Spleen (tissue), 11 donors: ENCODE measurements around the gene KRT79. TPM values are rescaled to one million over a fixed set of nuclear protein-coding genes. Genes with fewer than 3 reads are reported as not detected.
A peak's percentile ranks its signal among the peaks of the same experiment; 100 is the strongest.

Source experiments
- DNase-seq: peaks from one replicate; pipeline ENCODE4 v3.0.0-alpha.2; 2020
- H3K27ac ChIP-seq, 8 donors: fragments of 200-600 bp; sonication (generic) in 7 of 8; 1 replicate in 4 of 8; 2 replicates in 4 of 8; pipeline versions ENCODE4 v1.5.0 to v1.8.0; 2016 to 2021; ENCODE audit warnings: inconsistent platforms in 4 of 8, mild to moderate bottlenecking in 4 of 8, moderate library complexity in 1 of 8
- H3K27me3 ChIP-seq, 7 donors: fragments of 200-600 bp; sonication (generic) in 6 of 7; replicated peaks in 1 of 7; 1 replicate in 4 of 7; 2 replicates in 3 of 7; pipeline versions ENCODE4 v1.5.0 to v1.8.0; 2016 to 2021; ENCODE audit warnings: inconsistent platforms in 3 of 7, mild to moderate bottlenecking in 1 of 7
- H3K36me3 ChIP-seq, 6 donors: fragments of 200-600 bp; sonication (generic) in 5 of 6; 1 replicate in 4 of 6; 2 replicates in 2 of 6; pipeline versions ENCODE4 v1.5.0 to v1.8.0; 2016 to 2021; ENCODE audit warnings: inconsistent platforms in 2 of 6
- H3K4me1 ChIP-seq, 6 donors: fragments of 200-600 bp; sonication (generic) in 5 of 6; 1 replicate in 3 of 6; 2 replicates in 3 of 6; pipeline versions ENCODE4 v1.5.0 to v1.8.0; 2016 to 2021; ENCODE audit warnings: inconsistent platforms in 3 of 6
- H3K4me3 ChIP-seq, 8 donors: fragments of 200-600 bp; sonication (generic) in 7 of 8; 1 replicate in 4 of 8; 2 replicates in 4 of 8; pipeline versions ENCODE4 v1.5.0 to v1.8.0; 2016 to 2021; ENCODE audit warnings: inconsistent platforms in 4 of 8, mild to moderate bottlenecking in 4 of 8, moderate library complexity in 2 of 8
- H3K9me3 ChIP-seq, 8 donors: fragments of 200-600 bp; sonication (generic) in 7 of 8; 1 replicate in 4 of 8; 2 replicates in 4 of 8; pipeline versions ENCODE4 v1.5.0 to v1.8.0; 2016 to 2021; ENCODE audit warnings: inconsistent platforms in 4 of 8
- POLR2A ChIP-seq, 3 donors: fragments of 450-650 bp; IDR thresholded peaks; one replicate each; pipeline ENCODE4 v1.5.1; 2017; ENCODE audit warnings: antibody characterized with exemption in 3 of 3, mild to moderate bottlenecking in 1 of 3
- POLR2AphosphoS5 ChIP-seq, 3 donors: sonication (generic); formaldehyde crosslinking; IDR thresholded peaks; one replicate each; pipeline ENCODE4 v1.5.1; 2017; ENCODE audit warnings: antibody characterized with exemption in 3 of 3
- WGBS, 5 donors: extraction: QIAGEN DNeasy Blood & Tissue Kit in 3 of 5; methylation state at CpG; one replicate each; pipeline versions ENCODE4 v1.1.5 to v1.1.7; 2013 to 2018; 5-methylcytosine and 5-hydroxymethylcytosine counted together
- intact Hi-C: fragments of 100-400 bp; cut with DNase I; formaldehyde crosslinking; loops from one replicate; pipeline ENCODE4 v1.15.0; 2023; ENCODE audit warnings: low total_unique reads
- polyA plus RNA-seq, 3 donors: library from polyadenylated mRNA; stranded (reverse); fragments of 200-250 nt; gene quantifications; one replicate each; pipeline ENCODE4 v1.2.1, GENCODE V29; 2013
- total RNA-seq, 7 donors: library from RNA; depleted of rRNA in 3 of 7; stranded (reverse); fragments of >200 nt in 3 of 7; fragmentation: NEBNext Ultra II Directional in 4 of 7; extraction: Animal tissue kit (Norgen Biotek cat#: 25700) in 4 of 7; gene quantifications; one replicate each; pipeline versions ENCODE4 v1.1.0 to v1.2.1, GENCODE V29; 2016 to 2021
- TF ChIP-seq, protein P1 (sequence below), 11 experiments: fragments of 200-600 bp in 7 of 11; fragments of 450-650 bp in 4 of 11; sonication (generic) in 4 of 11; IDR thresholded peaks in 8 of 11; conservative IDR thresholded peaks in 3 of 11; 1 replicate in 7 of 11; 2 replicates in 4 of 11; pipeline versions ENCODE4 v1.4.0 to v1.8.0; 2016 to 2021; ENCODE audit warnings: antibody characterized with exemption in 11 of 11, inconsistent platforms in 4 of 11, mild to moderate bottlenecking in 1 of 11
- donor health status: healthy with polysubstance abuse.
- donor health status: DM: no; HTN: no; CAD: no; lungs with moderate emphysema.
- donor health status: DM: no; HTN: no; CAD: no.
- donor health status: Bipolar disorder and iron deficiency.
- donor health status: healthy.
- donor health status: DM: no; HTN: no; CAD: no.
- donor health status: DM: yes; HTN: yes; CAD: no.

KRT79 gene
- total and polyA plus RNA-seq, 10 donors = 0.15 to 0.37 (median 0.19) TPM; not detected in 7

DNA sequence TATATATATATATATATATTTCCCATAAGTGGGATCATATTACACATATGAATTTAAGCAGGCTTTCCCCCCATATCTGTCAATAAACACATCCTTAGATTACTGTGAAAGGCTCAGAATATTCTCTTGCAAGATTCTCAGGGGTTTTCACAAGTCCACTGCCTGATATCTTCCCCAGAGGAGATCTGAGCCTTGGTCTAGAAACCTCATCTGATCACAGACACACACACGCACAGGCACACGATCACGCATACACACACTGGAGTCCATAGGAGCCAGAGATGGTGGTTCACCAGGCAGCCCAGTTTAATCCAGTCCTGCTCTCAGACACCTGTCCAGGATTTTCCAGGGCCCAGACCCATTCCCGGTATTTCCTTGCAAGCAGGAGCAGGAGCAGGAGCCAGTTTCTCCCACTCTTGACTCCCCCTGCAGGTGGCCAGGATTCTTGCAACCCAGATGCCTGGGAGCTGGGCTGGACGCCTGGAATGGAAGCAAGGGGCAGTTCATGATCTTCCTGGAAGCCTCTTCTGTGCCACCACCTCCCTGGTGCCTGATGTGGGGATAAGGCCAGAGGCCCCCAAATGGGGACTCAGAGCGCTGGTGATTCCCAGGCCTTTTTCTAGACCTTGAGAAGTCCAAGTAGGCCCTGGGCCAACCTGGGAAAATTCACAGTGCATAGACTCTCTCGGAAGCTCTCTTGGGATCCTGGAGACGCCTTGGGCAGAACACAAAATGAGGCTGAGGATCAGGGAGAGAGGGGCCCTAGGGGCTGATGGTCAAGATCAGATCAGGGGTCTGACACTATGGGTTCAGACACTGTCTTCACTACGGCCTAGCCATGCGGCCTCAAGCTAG is 31.2 kb upstream of the KRT79 start:
- TF ChIP-seq POLR2AphosphoS5 (IDR thresholded peaks at IDR 0.05) = no peak
- TF ChIP-seq, protein P1, sequence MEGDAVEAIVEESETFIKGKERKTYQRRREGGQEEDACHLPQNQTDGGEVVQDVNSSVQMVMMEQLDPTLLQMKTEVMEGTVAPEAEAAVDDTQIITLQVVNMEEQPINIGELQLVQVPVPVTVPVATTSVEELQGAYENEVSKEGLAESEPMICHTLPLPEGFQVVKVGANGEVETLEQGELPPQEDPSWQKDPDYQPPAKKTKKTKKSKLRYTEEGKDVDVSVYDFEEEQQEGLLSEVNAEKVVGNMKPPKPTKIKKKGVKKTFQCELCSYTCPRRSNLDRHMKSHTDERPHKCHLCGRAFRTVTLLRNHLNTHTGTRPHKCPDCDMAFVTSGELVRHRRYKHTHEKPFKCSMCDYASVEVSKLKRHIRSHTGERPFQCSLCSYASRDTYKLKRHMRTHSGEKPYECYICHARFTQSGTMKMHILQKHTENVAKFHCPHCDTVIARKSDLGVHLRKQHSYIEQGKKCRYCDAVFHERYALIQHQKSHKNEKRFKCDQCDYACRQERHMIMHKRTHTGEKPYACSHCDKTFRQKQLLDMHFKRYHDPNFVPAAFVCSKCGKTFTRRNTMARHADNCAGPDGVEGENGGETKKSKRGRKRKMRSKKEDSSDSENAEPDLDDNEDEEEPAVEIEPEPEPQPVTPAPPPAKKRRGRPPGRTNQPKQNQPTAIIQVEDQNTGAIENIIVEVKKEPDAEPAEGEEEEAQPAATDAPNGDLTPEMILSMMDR (IDR thresholded peaks at IDR 0.05 in 8 of 11, conservative IDR thresholded peaks at IDR 0.05 in 3 of 11) = peak in 9 of 11 experiments; percentile 38 to 79 (median 61)
- no peak for TF ChIP-seq POLR2A (IDR thresholded peaks at IDR 0.05)
- intact Hi-C loops = no loop called here
- no peaks in the 10 kb centered on the region for H3K27me3 ChIP-seq
- no peaks in the 10 kb centered on the region for H3K36me3 ChIP-seq
- DNase-seq = no peak
- no peaks in the 10 kb centered on the region for H3K9me3 ChIP-seq
- 53 to 81% (median 68%) methylated on average over 7 to 10 of the region's 10 CpGs for WGBS, 5 donors
- H3K27ac ChIP-seq = no peak overlapping the region
- H3K4me3 ChIP-seq = no peak overlapping the region
- H3K4me1 ChIP-seq = peaks cover 0 to 20% (median 10%) of the 10 kb centered on the region in 6 donors

DNA sequence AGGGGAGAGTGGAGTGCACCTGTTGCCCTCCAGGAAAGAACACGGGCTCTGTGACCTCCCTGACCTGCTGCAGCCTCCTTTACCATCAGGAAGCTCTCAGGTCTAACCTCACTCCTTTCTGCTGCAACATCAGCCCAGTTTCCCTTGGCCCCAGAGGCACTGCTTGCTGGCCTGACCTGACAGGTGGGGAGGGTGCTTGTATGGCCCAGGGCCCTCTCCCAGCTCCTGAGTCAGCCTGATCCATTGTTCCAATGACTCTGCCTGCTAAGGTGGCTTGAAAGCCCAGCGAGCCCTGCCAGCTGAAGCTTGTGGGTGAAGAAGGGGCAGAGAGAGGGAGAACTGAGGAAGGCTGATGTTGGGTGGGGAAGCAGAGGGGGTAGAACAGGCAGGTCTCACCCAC is 27.9 kb upstream of the KRT79 start:
- Histone ChIP-seq H3K27me3 (no peaks in the 10 kb centered on the region), H3K4me3 (no peak overlapping the region), H3K27ac (no peak overlapping the region), H3K9me3 (no peaks in the 10 kb centered on the region), H3K4me1 (peaks cover 0 to 2% (median 0%) of the 10 kb centered on the region in 6 donors), H3K36me3 (no peaks in the 10 kb centered on the region)
- intact Hi-C loops = loop anchor here (5.0 kb wide), 1 partner anchor 280 kb away; no protein-coding TSS in a partner anchor
- TF ChIP-seq POLR2AphosphoS5 (IDR thresholded peaks at IDR 0.05) = no peak
- TF ChIP-seq, protein P1 (IDR thresholded peaks at IDR 0.05 in 8 of 11, conservative IDR thresholded peaks at IDR 0.05 in 3 of 11) = no peak
- no peak for TF ChIP-seq POLR2A (IDR thresholded peaks at IDR 0.05)
- no peak for DNase-seq
- WGBS, 5 donors = 48 to 86% (median 76%) methylated on average over 2 of the region's 2 CpGs

DNA sequence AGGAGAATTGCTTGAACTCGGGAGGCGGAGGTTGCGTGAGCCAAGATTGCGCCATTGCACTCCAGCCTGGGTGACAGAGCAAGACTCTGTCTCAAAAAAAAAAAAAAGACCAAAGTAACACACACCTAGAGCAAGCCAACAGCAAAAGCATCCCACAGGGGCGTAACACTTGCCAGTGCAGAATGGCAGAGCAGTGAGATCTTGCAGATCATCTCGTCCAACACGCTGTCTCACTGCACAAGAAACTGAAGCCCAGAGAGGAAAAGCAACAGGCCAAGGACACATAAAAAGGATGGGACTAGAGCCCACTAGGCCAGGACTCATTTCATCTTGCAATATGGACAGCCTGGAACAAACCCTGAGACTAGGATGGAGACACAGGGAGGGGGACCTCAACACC is 27.4 kb upstream of the KRT79 start:
- WGBS, 5 donors = 81 to 95% (median 88%) methylated on average over 7 of the region's 7 CpGs
- Histone ChIP-seq H3K4me1 (no peaks in the 10 kb centered on the region), H3K9me3 (no peaks in the 10 kb centered on the region), H3K27me3 (no peaks in the 10 kb centered on the region), H3K36me3 (no peaks in the 10 kb centered on the region), H3K27ac (no peak overlapping the region), H3K4me3 (no peak overlapping the region)
- TF ChIP-seq POLR2AphosphoS5 (IDR thresholded peaks at IDR 0.05) (no peak), POLR2A (IDR thresholded peaks at IDR 0.05) (no peak)
- TF ChIP-seq, protein P1 (IDR thresholded peaks at IDR 0.05 in 8 of 11, conservative IDR thresholded peaks at IDR 0.05 in 3 of 11) = no peak
- intact Hi-C loops = loop anchor here (5.0 kb wide), 1 partner anchor 279 kb away; no protein-coding TSS in a partner anchor
- no peak for DNase-seq

DNA sequence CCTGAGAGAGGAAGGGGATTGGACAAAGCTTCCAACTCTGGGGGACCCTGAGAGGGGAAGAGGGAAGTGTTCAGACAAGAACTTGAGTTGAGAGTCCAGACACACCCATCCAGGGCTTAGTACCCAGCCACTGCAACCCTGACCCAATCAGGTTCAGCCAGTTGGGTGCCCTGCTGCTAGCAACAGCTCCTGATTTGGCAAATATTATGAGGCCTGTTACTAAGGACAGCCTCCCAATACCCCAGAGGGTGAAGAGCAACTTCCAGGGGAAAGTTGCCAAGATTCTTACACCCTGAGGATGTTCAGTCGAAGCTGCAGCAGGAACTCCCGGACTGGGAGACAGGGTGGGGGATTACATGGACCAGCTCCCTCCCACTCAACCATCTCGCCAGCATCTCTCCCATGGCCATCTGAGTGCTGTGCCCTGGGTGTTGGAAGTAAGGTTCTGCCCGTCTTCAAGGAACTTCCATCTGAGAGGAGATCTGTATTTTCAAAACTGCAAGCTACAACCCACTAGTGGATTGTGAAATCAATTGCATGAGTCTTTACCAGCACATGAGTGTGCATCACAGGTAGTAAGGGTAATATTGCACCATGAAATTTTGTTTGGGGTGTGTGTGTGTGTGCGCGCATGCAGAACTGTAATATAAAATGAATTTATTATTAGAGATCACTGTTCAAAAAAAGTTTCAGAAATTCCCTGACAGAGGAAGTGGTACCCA is 26.2 kb upstream of the KRT79 start:
- Histone ChIP-seq H3K36me3 (no peaks in the 10 kb centered on the region), H3K4me3 (no peak overlapping the region), H3K4me1 (no peaks in the 10 kb centered on the region), H3K9me3 (no peaks in the 10 kb centered on the region), H3K27ac (no peak overlapping the region), H3K27me3 (no peaks in the 10 kb centered on the region)
- no peak for DNase-seq
- TF ChIP-seq POLR2A (IDR thresholded peaks at IDR 0.05) = no peak
- TF ChIP-seq, protein P1 (IDR thresholded peaks at IDR 0.05 in 8 of 11, conservative IDR thresholded peaks at IDR 0.05 in 3 of 11) = no peak
- TF ChIP-seq POLR2AphosphoS5 (IDR thresholded peaks at IDR 0.05) = no peak
- WGBS, 5 donors = 58 to 85% (median 71%) methylated on average over 6 of the region's 6 CpGs
- intact Hi-C loops = loop anchor here (5.0 kb wide), 1 partner anchor 278 kb away; no protein-coding TSS in a partner anchor
